Fibroblast of pulmonary artery (primary cell): ENCODE data around the gene ASB14.
"Not testable (repeated sequence)": the region's sequence is repeated elsewhere in the genome, so short reads cannot be mapped to it uniquely, and the experiment has no call there.

ENCODE experiments used
- DNase-seq: peaks from one replicate; pipeline ENCODE4 v3.0.0-alpha.2; 2010; ENCODE audit warnings: low read depth
- H3K4me3 ChIP-seq: replicated peaks from 2 replicates; pipeline ENCODE4 v1.5.1; 2011; ENCODE audit warnings: low read depth, mild to moderate bottlenecking, control low read depth, low read length, moderate library complexity
- TF ChIP-seq, protein P1 (sequence below): IDR thresholded peaks from 2 replicates; pipeline ENCODE4 v1.5.1; 2011; ENCODE audit warnings: mild to moderate bottlenecking, control low read depth, low read length, inconsistent platforms; ENCODE audit errors: missing control alignments

ASB14 gene

DNA sequence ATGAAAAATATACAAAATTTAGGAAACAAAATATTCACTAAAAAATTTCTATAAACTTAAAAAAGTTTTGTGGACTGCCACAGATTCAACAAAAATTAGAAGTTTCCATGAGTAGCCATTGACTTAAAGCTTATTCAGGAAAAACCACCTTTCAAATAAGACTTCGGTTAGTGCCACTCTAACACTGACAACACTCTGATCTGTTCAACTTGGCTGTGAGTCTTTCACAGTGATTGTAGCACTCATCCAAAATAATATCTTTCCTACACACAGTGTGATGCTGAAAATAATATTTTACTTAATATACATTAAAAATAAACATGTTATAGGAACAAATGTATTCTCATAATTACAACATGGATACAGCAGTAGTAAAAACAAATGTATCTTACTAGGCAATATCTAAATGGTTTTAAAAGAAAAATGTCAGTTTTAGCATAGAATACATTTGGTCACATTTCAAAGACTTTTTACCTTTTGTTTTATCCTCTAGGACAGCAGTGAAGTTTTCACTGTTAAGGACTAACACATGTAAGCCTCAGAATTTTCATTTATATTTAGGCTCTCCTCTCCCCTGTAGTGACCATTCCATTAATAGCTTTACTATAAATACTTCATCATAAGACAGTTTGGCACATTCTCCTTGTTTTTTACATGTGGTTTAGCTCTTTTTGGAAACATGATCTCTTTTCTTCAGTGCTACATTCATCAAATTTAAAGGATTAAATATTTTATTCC lies at the start of gene ASB14:
ASB14 (minus strand) TSS at position 527 of the 738 bp plus-strand sequence. CDS start 652 bp downstream, outside the sequence.
- TF ChIP-seq, protein P1, sequence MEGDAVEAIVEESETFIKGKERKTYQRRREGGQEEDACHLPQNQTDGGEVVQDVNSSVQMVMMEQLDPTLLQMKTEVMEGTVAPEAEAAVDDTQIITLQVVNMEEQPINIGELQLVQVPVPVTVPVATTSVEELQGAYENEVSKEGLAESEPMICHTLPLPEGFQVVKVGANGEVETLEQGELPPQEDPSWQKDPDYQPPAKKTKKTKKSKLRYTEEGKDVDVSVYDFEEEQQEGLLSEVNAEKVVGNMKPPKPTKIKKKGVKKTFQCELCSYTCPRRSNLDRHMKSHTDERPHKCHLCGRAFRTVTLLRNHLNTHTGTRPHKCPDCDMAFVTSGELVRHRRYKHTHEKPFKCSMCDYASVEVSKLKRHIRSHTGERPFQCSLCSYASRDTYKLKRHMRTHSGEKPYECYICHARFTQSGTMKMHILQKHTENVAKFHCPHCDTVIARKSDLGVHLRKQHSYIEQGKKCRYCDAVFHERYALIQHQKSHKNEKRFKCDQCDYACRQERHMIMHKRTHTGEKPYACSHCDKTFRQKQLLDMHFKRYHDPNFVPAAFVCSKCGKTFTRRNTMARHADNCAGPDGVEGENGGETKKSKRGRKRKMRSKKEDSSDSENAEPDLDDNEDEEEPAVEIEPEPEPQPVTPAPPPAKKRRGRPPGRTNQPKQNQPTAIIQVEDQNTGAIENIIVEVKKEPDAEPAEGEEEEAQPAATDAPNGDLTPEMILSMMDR = no peak

DNA sequence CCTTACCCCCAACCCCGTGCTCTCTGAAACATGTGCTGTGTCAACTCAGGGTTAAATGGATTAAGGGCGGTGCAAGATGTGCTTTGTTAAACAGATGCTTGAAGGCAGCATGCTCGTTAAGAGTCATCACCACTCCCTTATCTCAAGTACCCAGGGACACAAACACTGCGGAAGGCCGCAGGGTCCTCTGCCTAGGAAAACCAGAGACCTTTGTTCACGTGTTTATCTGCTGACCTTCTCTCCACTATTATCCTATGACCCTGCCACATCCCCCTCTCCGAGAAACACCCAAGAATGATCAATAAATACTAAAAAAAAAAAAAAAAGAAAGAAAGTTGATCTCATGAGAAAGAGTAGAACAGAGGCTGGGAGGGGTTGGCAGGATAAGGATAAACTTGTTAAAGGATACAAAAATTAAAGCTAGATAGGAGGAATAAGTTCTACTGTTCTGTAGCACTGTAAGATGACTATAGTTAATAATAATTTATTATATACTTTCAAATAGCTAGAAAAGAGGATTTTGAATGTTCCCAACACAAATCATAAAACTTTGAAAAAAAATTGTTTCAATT lies 46.7 kb upstream of the ASB14 start:
- DNase-seq, H3K4me3 ChIP-seq: not testable (repeated sequence)

More for the DNA sequence above, at the start of gene ASB14:
- no peak within 1 kb of the TSS for H3K4me3 ChIP-seq
- DNase-seq = no peak

DNA sequence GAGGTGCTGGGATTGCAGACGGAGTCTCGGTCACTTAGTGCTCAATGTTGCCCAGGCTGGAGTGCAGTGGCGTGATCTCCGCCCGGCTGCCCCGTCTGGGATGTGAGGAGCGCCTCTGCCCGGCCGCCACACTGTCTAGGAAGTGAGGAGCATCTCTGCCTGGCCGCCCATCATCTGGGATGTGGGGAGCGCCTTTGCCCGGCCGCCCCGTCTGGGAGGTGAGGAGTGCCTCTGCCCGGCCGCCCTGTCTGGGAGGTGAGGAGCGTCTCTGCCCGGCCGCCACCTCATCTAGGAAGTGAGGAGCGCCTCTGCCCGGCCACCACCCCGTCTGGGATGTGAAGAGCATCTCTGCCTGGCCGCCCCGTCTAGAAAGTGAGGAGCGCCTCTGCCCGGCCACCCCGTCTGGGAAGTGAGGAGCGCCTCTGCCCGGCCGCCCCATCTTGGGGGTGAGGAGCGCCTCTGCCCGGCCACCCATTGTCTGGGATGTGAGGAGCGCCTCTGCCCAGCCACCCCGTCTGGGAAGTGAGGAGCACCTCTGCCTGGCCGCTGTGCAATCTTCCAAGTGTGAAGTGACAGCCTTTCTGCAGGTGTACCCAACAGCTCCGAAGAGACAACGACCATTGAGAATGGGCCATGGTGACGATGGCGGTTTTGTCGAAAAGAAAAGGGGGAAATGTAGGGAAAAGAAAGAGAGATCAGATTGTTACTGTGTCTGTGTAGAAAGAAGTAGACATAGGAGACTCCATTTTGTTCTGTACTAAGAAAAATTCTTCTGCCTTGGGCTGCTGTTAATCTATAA lies 46.0 kb upstream of the ASB14 start:
- DNase-seq, H3K4me3 ChIP-seq: not testable (repeated sequence)

DNA sequence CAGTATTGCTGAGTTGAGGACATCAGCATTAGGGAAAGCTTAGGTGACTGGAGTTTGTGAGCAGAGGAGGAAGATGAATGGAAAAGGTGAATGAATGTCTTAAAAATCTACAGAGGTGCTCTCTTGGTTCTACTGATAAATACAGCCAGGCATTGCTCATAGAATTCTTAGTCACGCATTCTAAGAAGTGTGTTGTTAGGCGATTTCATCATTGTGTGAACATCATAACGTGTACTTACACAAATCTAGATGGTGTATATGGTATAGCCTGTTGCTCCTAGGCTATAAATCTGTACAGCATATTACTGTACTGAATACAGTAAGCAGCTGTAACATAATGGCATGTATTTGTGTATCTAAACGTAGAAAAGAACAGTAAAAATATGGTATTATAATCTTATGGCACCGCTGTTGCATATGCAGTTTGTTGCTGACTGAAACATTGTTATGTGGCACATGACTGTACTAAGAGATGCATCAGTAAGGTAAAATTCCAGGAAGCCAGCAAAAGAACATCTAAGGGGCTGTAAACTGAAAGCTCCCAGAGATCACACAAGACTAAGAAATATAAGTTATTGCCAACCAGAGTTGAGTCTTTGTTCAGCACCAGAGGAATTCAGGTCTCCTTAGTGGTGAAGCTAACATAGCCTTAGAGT lies 42.9 kb upstream of the ASB14 start:
- DNase-seq = no peak
- no peak overlapping the region for H3K4me3 ChIP-seq
- TF ChIP-seq, protein P1 = no peak

GRCh38 chr3:57331078-57331610 lies 38.7 kb upstream of the ASB14 start:
- H3K4me3 ChIP-seq = no peak overlapping the region
- TF ChIP-seq, protein P1 = no peak
- no peak for DNase-seq

- not testable (repeated sequence) for DNase-seq, H3K4me3 ChIP-seq
Measured at GRCh38 chr3:57326498-57326897, 34.0 kb upstream of the ASB14 start.

GRCh38 chr3:57314204-57314603 lies 21.7 kb upstream of the ASB14 start:
- no peak for DNase-seq
- no peak overlapping the region for H3K4me3 ChIP-seq
- TF ChIP-seq, protein P1 = no peak

GRCh38 chr3:57309769-57310360 lies 17.4 kb upstream of the ASB14 start:
- no peak overlapping the region for H3K4me3 ChIP-seq
- DNase-seq = no peak
- TF ChIP-seq, protein P1 = no peak

DNA sequence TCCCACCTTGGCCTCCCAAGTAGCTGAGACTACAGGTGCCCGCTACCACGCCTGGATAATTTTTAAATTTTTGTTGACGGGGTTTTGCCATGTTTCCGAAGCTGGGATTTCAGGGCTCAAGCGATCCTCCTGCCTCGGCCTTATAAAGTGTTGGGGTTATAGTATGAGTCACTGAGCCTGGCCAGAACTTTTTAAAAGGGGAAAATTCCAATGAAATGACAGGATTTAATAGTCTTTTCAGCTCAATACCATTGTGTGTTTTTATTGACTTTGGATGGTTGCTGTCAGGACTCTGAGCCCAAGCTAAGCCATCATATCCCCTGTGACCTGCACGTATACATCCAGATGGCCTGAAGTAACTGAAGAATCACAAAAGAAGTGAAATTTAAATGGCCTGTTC lies 11.0 kb upstream of the ASB14 start:
- not testable (repeated sequence) for DNase-seq, H3K4me3 ChIP-seq
